PFSK-1 (cell line): ENCODE data around the gene MTMR4.

Experiments used
- POLR2AphosphoS5 ChIP-seq: IDR thresholded peaks from 2 replicates; pipeline ENCODE4 v1.6.1; 2012; ENCODE audit warnings: low read depth, mild to moderate bottlenecking, control low read depth, low read length, moderate library complexity
- SIN3A ChIP-seq: IDR thresholded peaks from 2 replicates; pipeline ENCODE4 v1.6.1; 2012; ENCODE audit warnings: mild to moderate bottlenecking, low read length, moderate library complexity, borderline replicate concordance; ENCODE audit not compliant: insufficient read depth
- TAF1 ChIP-seq: IDR thresholded peaks from 2 replicates; pipeline ENCODE4 v1.6.1; 2012; ENCODE audit warnings: low read length, control low read depth, borderline replicate concordance; ENCODE audit not compliant: insufficient read depth

DNA sequence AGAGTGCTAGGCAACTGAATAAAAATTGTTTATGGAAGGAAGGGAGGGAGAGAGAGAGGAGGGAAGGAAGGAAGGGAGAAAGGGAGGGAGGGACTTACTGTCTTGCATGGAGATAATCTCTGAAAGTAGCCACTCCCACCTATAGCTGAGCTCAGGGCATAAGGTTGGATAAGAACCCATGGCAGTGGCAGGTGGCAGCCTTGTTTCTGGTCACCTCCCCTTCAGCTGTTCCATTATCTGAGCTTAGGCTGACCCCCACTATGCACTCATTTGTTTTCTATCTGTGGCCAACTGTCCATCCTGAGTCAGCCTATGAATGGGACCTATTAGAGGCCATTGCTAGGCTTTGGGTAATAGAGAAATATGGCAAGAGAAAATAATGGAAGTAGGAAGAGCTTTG is 25.3 kb upstream of the MTMR4 start:
- TF ChIP-seq POLR2AphosphoS5 (no peak), TAF1 (no peak), SIN3A (no peak)
